ENCODE measurements around the gene TRRAP.

TRRAP gene

DNA sequence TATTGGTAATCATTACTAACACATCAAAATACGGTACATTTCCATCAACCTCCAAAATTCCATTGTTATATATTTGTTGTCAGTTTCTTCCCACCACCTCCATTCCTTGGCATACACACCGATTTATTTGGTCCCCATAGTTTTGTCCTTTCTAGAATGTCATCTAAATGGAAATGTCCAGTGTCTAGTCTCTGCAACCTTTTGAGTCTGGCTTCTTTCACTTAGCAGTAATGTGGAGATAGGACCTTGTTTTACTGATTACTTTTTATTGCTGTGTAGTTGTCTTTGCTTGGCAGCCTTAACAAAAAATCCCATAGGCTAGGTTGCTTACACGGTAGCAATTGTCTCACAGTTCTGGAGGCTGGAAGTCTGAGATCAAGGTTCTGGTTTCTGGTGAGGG, 22.5 kb downstream of the TRRAP start:
- no peak for DNase-seq (ENCODE audit: low spot score)

DNA sequence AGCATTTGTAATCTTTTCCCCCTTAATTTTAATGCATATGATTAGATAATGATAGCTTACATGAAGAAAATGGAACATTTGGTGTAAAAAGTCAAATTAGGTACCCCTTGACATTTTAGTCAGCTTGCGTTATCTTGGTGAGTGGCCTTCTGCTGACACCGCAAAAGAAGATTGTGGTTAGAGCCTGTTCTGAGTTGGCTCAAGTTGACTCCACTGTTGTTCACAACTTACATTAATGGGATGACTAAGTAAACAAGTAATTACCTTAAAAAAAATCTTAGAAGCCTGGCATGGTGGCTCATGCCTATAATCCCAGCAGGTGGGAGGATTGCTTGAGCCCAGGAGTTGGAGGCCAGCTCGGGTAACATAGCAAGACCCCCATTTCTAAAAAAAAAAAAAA, 24.2 kb downstream of the TRRAP start:
- DNase-seq (ENCODE audit: low spot score): no peak

DNA sequence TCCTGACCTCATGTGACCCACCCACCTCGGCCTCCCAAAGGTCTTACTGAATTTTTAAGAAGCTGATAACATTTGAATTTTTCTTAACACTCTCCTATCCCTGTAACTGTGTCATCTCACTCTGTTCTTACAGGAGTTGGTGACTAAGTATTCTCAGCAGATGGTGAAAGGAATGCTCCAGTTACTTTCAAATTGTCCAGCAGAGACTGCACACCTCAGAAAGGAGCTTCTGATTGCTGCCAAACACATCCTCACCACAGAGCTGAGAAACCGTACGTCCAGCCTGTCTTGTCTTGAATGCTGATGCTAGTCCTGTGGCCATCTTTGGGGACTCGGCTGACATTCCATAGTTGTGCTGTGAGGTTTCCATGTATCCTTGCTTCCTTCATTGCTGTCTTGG, 24.9 kb downstream of the TRRAP start:
- DNase-seq (ENCODE audit: low spot score): no peak

DNA sequence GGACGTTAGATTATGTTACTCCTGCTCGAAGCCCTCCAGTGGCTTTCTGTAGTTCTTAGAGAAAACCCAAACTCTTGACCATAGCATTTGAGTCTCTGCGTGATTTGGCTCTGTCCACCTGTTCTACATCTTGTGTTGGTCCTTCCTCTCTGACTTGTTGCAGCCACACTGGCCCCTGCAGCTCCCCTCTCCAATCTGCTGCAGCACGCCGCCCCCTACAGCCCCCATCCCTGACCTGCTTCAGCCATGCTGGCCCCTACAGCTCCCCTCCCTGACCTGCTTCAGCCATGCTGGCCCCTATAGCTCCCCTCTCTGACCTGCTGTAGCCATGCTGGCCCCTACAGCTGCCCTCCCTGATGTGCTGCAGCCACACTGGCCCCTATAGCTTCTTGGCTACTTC, 29.2 kb downstream of the TRRAP start:
- DNase-seq (ENCODE audit: low spot score): no peak

DNA sequence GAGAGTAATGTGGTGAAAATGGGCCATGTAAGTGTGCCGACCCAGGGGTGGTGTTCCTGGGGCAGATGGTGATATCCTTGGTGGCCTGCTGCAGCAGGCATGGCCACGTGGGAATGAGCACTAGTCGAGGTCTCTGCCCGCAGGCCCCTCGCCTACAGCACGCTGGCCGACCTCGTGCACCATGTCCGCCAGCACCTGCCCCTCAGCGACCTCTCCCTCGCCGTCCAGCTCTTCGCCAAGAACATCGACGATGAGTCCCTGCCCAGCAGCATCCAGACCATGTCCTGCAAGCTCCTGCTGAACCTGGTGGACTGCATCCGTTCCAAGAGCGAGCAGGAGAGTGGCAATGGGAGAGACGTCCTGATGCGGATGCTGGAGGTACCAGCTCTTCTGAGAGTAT, 30.3 kb downstream of the TRRAP start:
- no peak for DNase-seq (ENCODE audit: low spot score)

DNA sequence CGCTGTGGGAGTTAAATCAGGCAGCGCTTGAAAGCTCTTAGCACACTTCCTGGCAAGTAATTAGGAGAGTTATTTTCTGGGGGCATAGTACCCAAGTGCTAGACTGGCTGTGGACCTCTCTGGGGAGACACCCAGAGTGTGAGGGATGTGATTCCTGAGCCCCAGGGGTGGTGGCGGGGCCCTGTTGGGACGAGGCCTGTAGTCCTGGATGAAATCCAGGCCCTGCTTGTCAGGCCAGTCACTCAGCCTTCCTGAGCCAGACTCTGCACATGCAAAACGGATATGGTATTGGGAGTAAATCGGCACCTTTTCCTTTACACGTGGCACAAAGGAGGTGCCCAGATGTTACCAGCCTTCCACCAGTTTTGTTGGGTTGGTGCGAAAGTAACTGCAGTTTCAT, 31.2 kb downstream of the TRRAP start:
- DNase-seq (ENCODE audit: low spot score): no peak

DNA sequence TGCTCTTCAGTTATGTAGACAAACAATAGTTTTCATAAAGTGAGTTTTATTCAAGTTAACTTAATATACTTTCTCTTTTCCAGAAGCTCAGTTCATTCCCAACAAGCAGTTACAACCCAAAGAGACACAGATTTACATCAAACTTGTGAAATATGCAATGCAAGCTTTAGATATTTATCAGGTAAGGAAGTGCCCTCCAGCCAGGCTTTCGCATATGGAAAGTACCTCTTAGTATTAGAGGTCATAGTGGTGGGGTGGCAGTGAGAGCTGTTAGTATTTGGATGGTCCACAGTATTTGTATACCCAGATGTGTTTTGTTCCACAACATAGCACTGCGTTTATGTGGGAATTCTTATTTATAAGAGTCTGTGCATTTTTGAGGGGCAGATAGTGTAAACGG, 32.1 kb downstream of the TRRAP start:
- no peak for DNase-seq (ENCODE audit: low spot score)

DNA sequence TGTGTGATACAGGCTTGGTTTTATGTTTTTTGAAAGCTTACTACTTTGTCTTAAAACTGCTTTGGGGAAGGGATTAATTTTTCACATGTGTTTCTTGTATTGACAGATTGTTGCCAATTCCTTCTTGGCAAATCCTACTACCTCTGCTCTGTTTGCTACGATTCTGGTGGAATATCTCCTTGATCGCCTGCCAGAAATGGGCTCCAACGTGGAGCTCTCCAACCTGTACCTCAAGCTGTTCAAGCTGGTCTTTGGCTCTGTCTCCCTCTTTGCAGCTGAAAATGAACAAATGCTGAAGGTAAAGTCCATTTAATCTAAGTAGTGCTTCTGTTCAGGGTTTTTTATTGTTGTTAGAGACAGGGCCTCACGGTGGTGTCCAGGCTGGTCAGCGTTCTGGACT, 33.6 kb downstream of the TRRAP start:
- DNase-seq (ENCODE audit: low spot score): peak; percentile 24

DNA sequence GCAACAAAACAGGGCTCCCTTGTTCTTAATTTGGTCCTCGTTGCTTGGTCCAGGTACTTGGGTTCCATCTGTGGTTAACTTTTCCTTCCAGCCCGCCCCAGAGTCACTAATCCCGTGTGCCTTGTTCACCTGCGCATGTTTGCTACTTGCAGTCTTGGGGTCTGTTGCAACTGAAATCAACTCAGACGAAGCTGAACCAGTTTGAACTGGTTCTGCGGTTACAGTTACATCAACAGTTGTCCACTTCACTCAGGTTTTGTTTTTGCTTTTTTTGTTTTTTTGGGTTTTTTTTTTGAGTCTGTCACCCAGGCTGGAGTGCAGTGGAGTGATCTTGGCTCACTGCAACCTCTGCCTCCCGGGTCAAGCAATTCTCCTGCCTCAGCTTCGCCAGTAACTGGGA, 34.7 kb downstream of the TRRAP start:
- no peak for DNase-seq (ENCODE audit: low spot score)

DNA sequence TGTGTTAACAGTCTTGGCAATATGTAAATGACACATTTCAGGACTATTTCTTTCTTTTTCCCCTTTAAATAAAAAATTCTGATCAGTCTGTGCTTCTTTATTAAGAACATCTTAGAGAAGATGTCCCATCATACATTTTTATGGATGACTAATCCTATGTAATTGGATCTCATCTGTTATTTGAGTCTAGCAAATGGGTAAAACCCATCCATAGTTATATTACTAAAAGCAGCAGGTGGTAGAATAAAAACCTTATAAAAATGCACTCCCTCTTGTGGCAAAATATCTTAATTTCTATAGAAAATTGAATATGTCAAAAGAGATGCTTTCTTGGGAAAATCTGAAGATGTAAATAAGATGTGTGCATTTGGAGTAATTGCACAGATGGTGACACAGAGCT, 35.3 kb downstream of the TRRAP start:
- DNase-seq (ENCODE audit: low spot score): no peak

DNA sequence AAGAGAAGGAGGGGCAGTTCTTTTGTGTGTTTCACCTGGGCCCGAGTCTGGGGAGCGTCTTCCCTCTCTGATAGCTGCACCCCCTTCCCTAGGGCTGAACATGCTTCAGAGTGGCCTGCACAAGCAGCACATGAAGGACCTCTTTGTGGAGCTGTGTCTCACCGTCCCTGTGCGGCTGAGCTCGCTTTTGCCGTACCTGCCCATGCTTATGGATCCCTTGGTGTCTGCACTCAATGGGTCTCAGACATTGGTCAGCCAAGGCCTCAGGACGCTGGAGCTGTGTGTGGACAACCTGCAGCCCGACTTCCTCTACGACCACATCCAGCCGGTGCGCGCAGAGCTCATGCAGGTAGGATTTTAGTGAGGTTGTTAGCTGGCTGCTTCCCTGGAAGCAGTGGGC, 39.0 kb downstream of the TRRAP start:
- DNase-seq (ENCODE audit: low spot score): no peak

DNA sequence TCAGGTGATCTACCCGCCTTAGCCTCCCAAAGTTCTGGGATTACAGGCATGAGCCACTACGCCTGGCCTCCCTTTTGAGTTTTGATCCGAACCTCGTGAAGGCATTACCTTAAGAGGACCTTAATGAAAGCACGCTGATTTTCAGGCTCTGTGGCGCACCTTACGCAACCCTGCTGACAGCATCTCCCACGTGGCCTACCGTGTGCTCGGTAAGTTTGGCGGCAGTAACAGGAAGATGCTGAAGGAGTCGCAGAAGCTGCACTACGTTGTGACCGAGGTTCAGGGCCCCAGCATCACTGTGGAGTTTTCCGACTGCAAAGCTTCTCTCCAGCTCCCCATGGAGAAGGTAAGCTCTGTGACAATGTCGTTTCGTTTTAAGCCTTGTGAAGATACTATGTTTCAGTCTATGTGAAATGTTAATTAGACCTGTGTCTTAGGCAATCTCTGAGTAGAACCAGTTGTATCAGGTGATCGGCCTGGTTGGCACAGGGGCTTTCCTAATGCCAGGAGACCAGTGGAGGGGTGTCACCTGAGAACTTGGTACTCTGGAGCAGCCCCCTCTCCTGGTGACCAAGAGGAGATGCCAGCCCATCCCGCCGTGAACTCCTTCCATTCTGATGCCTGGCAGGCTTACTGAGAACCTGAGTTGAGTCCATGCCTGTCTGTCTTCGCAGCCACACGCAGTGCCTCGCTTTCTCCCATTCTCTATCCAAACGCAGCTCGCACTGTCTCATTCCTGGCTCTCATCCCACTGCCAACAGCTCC, 43.5 kb downstream of the TRRAP start:
- DNase-seq (ENCODE audit: low spot score): no peak

DNA sequence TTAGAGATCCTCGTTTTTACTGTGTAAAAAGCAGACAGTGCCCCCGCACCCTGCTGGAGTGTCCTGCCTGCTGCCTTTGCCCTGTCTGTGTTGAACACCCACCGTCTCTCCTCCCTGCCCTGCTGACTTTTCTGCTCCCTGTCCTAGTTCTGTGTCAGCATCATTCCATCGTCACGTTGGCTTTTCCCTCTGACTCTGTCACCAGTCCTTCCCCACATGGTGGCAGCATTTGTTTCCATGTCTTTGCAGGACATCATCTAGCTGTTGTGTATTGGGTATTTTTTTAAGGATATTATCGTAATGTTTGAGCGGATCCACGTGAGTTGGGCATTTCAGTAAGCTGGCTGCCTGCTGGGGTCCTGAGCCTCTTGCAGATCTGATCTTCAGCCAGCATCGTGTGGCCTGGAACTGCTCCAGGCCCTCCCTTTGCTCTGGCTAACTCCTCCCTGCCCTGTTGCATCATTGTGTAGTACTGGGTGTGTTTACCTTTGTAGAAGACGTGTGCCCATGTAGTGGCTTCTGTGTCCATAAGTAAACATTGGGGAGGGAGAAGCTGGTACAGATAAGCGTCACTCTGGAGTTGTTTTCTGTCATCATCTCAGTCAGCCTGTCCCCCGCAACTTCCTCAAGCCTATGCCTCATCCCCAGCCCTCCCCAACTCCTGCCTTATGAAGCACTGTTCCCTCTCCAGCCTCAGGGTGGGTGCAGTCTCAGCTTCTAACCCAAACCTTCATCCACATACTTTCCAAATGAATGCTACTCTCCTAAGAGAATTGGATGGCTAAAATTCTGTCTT, 44.3 kb downstream of the TRRAP start:
- DNase-seq (ENCODE audit: low spot score): peak; percentile 62

DNA sequence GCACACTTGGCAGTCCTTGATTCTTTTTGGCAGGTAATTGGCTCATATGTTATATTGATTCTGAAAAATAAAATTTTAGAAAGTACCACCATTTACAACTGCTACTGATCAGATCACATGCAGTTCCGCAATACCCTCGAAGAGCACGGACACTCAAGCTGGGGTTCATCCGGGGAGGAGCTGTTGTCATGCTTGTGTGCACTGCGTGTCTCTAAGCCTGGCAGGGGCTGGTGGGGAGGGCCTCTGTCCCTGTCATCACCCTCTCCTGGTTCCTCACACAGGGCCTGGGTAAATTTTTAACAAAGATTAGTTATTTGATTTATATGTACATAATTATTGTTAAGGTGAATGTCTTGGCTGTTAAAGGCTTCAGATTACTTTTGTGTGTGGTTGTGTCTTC, 45.2 kb downstream of the TRRAP start:
- DNase-seq (ENCODE audit: low spot score): no peak

DNA sequence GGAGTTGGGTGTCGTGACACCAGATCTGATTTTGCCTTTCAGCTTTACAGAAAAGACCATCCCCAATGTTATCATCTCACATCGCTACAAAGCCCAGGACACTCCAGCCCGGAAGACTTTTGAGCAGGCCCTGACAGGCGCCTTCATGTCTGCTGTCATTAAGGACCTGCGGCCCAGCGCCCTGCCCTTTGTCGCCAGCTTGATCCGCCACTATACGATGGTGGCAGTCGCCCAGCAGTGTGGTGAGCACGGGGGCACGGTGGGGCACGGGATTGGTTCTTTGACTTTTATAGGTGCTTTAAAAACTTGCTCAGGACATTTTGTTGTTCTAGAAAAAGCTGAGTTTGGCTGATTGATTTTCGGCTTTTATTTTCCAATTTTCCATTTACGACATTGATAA, 48.8 kb downstream of the TRRAP start:
- DNase-seq (ENCODE audit: low spot score): no peak

DNA sequence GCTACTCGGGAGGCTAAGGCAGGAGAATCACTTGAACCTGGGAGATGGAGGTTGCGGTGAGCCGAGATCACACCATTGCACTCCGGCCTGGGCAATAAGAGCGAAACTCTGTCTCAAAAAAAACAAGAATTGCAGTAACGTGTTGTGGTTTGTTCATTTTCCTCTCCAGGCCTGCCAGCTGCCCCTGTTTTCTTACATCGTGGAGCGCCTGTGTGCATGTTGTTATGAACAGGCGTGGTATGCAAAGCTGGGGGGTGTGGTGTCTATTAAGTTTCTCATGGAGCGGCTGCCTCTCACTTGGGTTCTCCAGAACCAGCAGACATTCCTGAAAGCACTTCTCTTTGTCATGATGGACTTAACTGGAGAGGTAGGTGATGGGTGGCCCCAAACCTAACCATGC, 52.1 kb downstream of the TRRAP start:
- no peak for DNase-seq (ENCODE audit: low spot score)

DNA sequence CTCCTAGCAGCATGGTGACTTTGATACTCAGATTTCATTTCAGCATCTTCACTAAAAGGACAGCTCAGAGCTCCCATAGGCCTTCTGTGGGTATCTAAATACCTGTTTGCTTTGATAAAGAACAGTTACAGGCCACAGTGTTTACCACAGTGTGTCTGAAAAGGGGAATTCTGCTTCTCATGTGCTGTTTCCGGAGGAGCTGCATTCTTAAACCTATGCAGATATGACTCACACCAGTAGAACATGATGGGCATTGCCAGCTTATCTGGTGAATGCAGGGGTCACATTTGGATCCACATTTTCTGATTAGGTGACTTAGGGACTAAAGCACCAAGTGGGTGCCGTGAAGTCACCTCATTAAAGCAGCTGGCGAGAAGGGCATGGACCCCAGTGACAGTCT, 52.6 kb downstream of the TRRAP start:
- DNase-seq (ENCODE audit: low spot score): no peak

DNA sequence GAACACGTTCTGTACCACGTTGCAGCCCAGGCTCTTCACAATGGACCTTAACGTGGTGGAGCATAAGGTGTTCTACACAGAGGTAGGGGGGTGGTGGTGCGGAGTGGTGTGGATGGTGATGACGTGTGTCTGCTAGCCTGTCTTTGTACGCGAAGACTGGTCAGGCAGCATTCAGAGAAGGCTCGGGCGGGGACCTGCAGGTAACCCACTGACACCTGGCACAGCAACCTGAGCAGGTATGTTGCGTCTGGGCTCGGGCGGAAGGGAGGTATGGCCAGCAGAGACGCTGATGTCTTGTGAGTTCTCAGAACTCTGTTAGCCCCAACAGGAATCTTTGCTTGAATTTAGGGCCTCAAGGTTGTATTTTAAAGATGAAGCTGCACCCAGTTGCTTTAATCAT, 55.0 kb downstream of the TRRAP start:
- DNase-seq (ENCODE audit: low spot score): no peak

DNA sequence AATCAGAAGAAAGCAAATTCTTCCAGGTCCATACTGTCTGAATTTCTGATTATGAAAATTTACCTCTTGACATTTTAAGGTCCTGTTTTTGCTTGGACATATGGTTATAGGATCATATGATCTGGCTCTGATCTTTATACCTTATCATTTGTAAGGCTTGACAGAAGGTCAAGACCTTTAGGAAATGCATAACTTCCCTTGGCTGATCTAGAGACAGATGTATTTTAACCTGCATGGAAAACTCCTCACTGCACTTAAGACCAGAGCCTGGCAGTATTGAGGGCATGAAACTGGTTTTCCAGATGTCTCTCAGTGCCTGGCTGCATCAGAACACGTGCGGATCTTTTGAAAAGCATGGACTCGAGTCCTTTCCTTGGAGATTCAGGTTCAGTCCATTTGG, 55.9 kb downstream of the TRRAP start:
- DNase-seq (ENCODE audit: low spot score): no peak

DNA sequence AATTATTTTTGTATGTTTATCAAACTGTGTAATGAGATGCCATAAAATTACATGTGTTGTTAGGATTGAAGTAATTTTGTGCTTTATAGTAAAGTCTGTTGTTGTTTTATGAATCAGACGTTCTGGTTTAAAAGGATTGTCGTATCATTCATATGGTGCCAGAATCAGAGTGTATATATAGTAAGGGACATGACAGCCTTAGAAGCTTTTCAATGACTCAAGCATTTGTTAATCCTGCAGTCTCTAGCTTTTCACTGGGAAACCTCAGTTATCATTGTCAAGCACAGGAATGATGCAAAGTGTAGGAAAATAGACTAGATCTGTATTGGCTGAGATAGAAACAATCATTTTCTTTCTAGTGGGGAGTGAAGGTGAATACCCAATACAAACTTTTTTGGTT, 57.5 kb downstream of the TRRAP start:
- DNase-seq (ENCODE audit: low spot score): no peak

DNA sequence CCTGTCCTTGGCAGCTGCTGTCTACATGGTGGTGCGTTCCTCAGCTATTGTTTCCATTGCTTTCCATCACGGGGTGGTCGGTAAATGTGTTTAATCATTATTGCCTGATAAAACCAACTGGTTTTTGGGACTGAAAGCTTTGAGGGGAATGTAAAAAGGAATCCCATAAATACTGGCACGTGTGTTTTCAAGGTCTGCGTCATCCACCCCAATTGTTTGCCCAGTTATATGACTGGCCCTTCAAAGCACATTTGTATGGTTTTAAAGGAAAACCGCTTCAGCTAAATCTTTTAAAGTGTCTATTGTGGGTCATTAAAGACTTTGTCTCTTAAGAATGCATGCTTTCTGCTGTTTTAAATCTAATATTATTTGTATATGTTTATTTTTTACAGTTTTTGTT, 65.0 kb downstream of the TRRAP start:
- no peak for DNase-seq (ENCODE audit: low spot score)

DNA sequence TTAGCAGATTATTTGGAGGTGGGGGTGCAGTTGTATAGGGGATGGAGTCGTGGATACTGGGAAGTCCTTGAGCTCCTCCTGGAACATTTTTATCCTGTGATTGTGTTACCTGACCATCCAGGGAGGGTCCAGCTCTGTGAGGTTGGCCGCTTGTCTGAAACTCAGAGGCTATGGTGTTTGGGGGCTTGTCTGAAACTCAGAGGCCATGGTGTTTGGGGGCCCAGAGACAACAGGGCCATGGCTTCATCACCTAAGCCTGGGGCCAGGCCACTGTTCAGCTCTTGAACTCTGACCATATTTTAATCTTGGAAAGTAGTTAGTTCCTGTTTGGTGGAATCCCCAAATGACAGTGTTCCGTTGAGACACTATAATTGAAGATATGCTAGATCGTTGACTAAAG, 66.1 kb downstream of the TRRAP start:
- no peak for DNase-seq (ENCODE audit: low spot score)

DNA sequence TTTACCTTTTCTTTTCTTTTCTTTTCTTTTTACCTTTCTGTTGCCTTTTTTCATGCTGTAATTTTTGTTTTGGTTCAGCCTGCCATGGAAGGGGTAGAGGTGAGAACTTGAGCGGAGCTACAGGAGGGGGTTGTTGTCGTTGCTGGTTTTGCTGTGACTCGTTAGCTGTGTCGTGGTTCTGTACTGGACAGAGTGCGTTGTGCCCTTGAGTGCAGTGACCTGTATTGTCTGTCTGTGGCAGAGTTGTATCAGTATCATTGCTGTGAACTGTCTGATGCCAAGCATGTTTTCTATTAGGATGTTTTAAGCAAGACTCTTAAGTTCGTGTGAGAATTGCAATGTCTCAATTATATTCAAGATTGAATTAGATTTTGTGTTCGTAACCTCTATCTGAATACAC, 67.5 kb downstream of the TRRAP start:
- DNase-seq (ENCODE audit: low spot score): no peak

DNA sequence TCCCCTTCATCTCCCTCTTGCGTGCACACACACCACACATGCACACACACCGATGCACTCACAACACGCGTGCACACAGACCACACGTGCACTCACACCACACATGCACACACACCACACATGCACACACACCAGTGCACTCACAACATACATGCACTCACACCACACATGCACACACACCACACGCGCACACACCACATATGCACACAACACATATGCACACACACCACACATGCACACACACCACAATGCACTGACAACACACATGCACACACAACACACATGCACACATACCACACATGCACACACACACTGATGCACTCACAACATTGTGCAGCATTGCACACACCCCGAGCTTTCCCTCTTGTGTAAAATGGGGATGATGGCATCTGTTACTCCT, 68.1 kb downstream of the TRRAP start:
- no peak for DNase-seq (ENCODE audit: low spot score)

All from Ammon's horn (tissue), 1 donor.